CD14-positive monocyte (primary cell): Measurements from ENCODE around the gene PLEKHN1. TPM values are rescaled to one million over a fixed set of nuclear protein-coding genes. Genes with fewer than 3 reads are reported as not detected.
A peak's percentile ranks its signal among the peaks of the same experiment; 100 is the strongest.

Source experiments
- DNase-seq, 3 donors: peaks; one replicate each; pipeline ENCODE4 v3.0.0-alpha.2; 2011 to 2022
- H2AFZ ChIP-seq: 2 replicates; pipeline ENCODE4 v1.6.0; 2012; ENCODE audit warnings: mild to moderate bottlenecking, low read depth, low read length, inconsistent platforms; ENCODE audit not compliant: insufficient read depth, poor library complexity, severe bottlenecking
- H3K27ac ChIP-seq, 2 donors: 1 replicate in 1 of 2; 2 replicates in 1 of 2; pipeline ENCODE4 v1.5.1; 2012 to 2013; ENCODE audit warnings: low read length in 2 of 2, control low read depth in 1 of 2, inconsistent platforms in 1 of 2, low read depth in 1 of 2, mild to moderate bottlenecking in 1 of 2
- H3K27me3 ChIP-seq, 2 donors: one replicate each; pipeline versions ENCODE4 v1.6.0 to v1.6.1; 2011 to 2013; ENCODE audit warnings: low read length in 2 of 2; ENCODE audit not compliant: control insufficient read depth in 2 of 2, insufficient read depth in 2 of 2
- H3K36me3 ChIP-seq, 2 donors: replicated peaks in 1 of 2; 1 replicate in 1 of 2; 2 replicates in 1 of 2; pipeline versions ENCODE4 v1.5.1 to v1.6.1; 2012 to 2013; ENCODE audit warnings: low read length in 2 of 2, control low read depth in 1 of 2, inconsistent platforms in 1 of 2, mild to moderate bottlenecking in 1 of 2; ENCODE audit not compliant: insufficient read depth in 2 of 2, control insufficient read depth in 1 of 2
- H3K4me1 ChIP-seq, 2 donors: 1 replicate in 1 of 2; 2 replicates in 1 of 2; pipeline versions ENCODE4 v1.5.1 to v1.6.1; 2012 to 2013; ENCODE audit warnings: low read length in 2 of 2, control low read depth in 1 of 2, inconsistent platforms in 1 of 2, mild to moderate bottlenecking in 1 of 2, moderate library complexity in 1 of 2; ENCODE audit not compliant: insufficient read depth in 2 of 2, control insufficient read depth in 1 of 2
- H3K4me2 ChIP-seq: replicated peaks from 2 replicates; pipeline ENCODE3; 2012; ENCODE audit warnings: low read length, moderate library complexity, mild to moderate bottlenecking; ENCODE audit not compliant: poor library complexity, severe bottlenecking; ENCODE audit errors: extremely low read depth
- H3K4me3 ChIP-seq, 3 experiments: fragments of 200-600 bp in 1 of 3; sonication (generic) in 1 of 3; replicated peaks in 1 of 3; 1 replicate in 2 of 3; 2 replicates in 1 of 3; pipeline ENCODE4 v1.5.1; 2011 to 2013; ENCODE audit warnings: low read length in 3 of 3, mild to moderate bottlenecking in 3 of 3, control low read depth in 2 of 3, low read depth in 2 of 3, inconsistent platforms in 1 of 3, moderate library complexity in 1 of 3
- H3K79me2 ChIP-seq: 2 replicates; pipeline ENCODE4 v1.6.0; 2012; ENCODE audit warnings: mild to moderate bottlenecking, control low read depth, inconsistent platforms, low read length, moderate library complexity; ENCODE audit not compliant: insufficient read depth
- H3K9ac ChIP-seq: 2 replicates; pipeline ENCODE4 v1.6.0; 2017; ENCODE audit warnings: low read length, mild to moderate bottlenecking; ENCODE audit not compliant: insufficient read depth, poor library complexity, severe bottlenecking
- H3K9me3 ChIP-seq, 2 donors: replicated peaks in 1 of 2; 1 replicate in 1 of 2; 2 replicates in 1 of 2; pipeline versions ENCODE4 v1.5.1 to v1.6.1; 2012 to 2013; ENCODE audit warnings: low read length in 2 of 2, control low read depth in 1 of 2; ENCODE audit not compliant: control insufficient read depth in 1 of 2, insufficient read depth in 1 of 2
- H4K20me1 ChIP-seq: 2 replicates; pipeline ENCODE4 v1.6.0; 2012; ENCODE audit warnings: mild to moderate bottlenecking, low read length, control low read depth, moderate library complexity; ENCODE audit not compliant: insufficient read depth
- H3K27ac Mint-ChIP-seq, 7 donors: one replicate each; pipeline ENCODE4 v1.8.0; 2020; ENCODE audit warnings: mild to moderate bottlenecking in 7 of 7, mixed read lengths in 7 of 7, moderate library complexity in 6 of 7, inconsistent platforms in 2 of 7
- H3K27me3 Mint-ChIP-seq, 3 donors: one replicate each; pipeline ENCODE4 v1.8.0; 2021 to 2022; ENCODE audit warnings: low read depth in 3 of 3, mild to moderate bottlenecking in 3 of 3, mixed read lengths in 3 of 3, moderate library complexity in 3 of 3, inconsistent platforms in 1 of 3
- H3K36me3 Mint-ChIP-seq, 2 donors: one replicate each; pipeline ENCODE4 v1.8.0; 2020; ENCODE audit warnings: mixed read lengths in 2 of 2, inconsistent platforms in 1 of 2, mild to moderate bottlenecking in 1 of 2
- H3K4me1 Mint-ChIP-seq: one replicate; pipeline ENCODE4 v1.8.0; 2020; ENCODE audit warnings: mild to moderate bottlenecking, mixed read lengths
- H3K4me3 Mint-ChIP-seq, 2 donors: one replicate each; pipeline ENCODE4 v1.8.0; 2020; ENCODE audit warnings: mild to moderate bottlenecking in 2 of 2, mixed read lengths in 2 of 2, moderate library complexity in 1 of 2
- H3K9me3 Mint-ChIP-seq, 7 donors: one replicate each; pipeline ENCODE4 v1.8.0; 2020 to 2022; ENCODE audit warnings: mixed read lengths in 7 of 7, mild to moderate bottlenecking in 6 of 7, moderate library complexity in 6 of 7, inconsistent platforms in 2 of 7
- CTCF ChIP-seq: fragments of 200-600 bp; IDR thresholded peaks from one replicate; pipeline ENCODE4 v1.8.0; 2022; ENCODE audit warnings: antibody characterized with exemption, mild to moderate bottlenecking
- WGBS: methylation state at CpG from one replicate; pipeline ENCODE4 v1.1.5; 2013; ENCODE audit warnings: missing lambda C conversion rate; ENCODE audit not compliant: insufficient coverage; 5-methylcytosine and 5-hydroxymethylcytosine counted together
- intact Hi-C, 2 donors: fragments of 100-400 bp; cut with micrococcal nuclease; formaldehyde crosslinking; loops; one replicate each; pipeline versions ENCODE4 v1.15.0 to v1.15.1; 2023
- polyA plus RNA-seq, 3 donors: library from polyadenylated mRNA; depleted of rRNA in 1 of 3; unstranded in 2 of 3; stranded (reverse) in 1 of 3; fragments of 300-500 nt in 2 of 3; fragments of >200 nt in 1 of 3; fragmentation: Illumina TruSeq in 2 of 3; gene quantifications; 1 replicate in 2 of 3; 2 replicates in 1 of 3; pipeline ENCODE4 v1.2.3, GENCODE V29; 2012 to 2021

Gene PLEKHN1
- polyA plus RNA-seq, 3 donors, result 0.21 to 1.5 (median 0.62) TPM

- peaks cover 0 to 6% (median 0%) of the 10 kb centered on the region in 7 donors for H3K9me3 Mint-ChIP-seq
- Histone ChIP-seq H3K79me2 (no peaks in the 10 kb centered on the region), H2AFZ (no peak overlapping the region), H3K4me2 (no peak overlapping the region), H3K9ac (no peak overlapping the region), H4K20me1 (no peaks in the 10 kb centered on the region), H3K27ac (no peak overlapping the region), H3K27me3 (peaks cover 7 to 41% of the 10 kb centered on the region in 2 donors), H3K36me3 (no peaks in the 10 kb centered on the region), H3K4me1 (peaks cover 11 to 21% of the 10 kb centered on the region in 2 donors), H3K4me3 (no peak overlapping the region), H3K9me3 (no peaks in the 10 kb centered on the region)
- no peak for TF ChIP-seq CTCF
- intact Hi-C loops, result loop anchor here in 1 of 2 donors (5.0 kb wide), 1 partner anchor 35 kb away; no protein-coding TSS in a partner anchor
- H3K4me1 Mint-ChIP-seq, result peaks cover 6% of the 10 kb centered on the region
- H3K27me3 Mint-ChIP-seq, result peaks cover 29 to 51% (median 36%) of the 10 kb centered on the region in 3 donors
- no peak for DNase-seq
- no peaks in the 10 kb centered on the region for H3K36me3 Mint-ChIP-seq
- WGBS, result 61% methylated on average over 23 of the region's 27 CpGs
- H3K27ac Mint-ChIP-seq, result peak overlapping the region in 1 of 7 donors; percentile 64
- peak overlapping the region; percentile 43 to 67 for H3K4me3 Mint-ChIP-seq
Observed at GRCh38 chr1:1022302-1023009, 56.2 kb downstream of the PLEKHN1 start.

GRCh38 chr1:1023700-1024099 is 57.4 kb downstream of the PLEKHN1 start:
- Mint-ChIP-seq H3K27ac (no peak overlapping the region), H3K27me3 (peaks cover 29 to 51% (median 33%) of the 10 kb centered on the region in 3 donors), H3K4me1 (peaks cover 6% of the 10 kb centered on the region), H3K36me3 (no peaks in the 10 kb centered on the region), H3K9me3 (peaks cover 0 to 6% (median 0%) of the 10 kb centered on the region in 7 donors), H3K4me3 (no peak overlapping the region)
- H3K9me3 ChIP-seq, result no peaks in the 10 kb centered on the region
- WGBS, result 79% methylated on average over 13 of the region's 13 CpGs
- intact Hi-C loops, result loop anchor here in 1 of 2 donors (5.0 kb wide), 1 partner anchor 34 kb away; no protein-coding TSS in a partner anchor
- H3K9ac ChIP-seq, result no peak overlapping the region
- DNase-seq, result no peak
- peaks cover 11 to 21% of the 10 kb centered on the region in 2 donors for H3K4me1 ChIP-seq
- no peak overlapping the region for H3K27ac ChIP-seq
- no peak overlapping the region for H3K4me2 ChIP-seq
- H3K27me3 ChIP-seq, result peaks cover 7 to 41% of the 10 kb centered on the region in 2 donors
- TF ChIP-seq CTCF, result no peak
- H2AFZ ChIP-seq, result no peak overlapping the region
- H3K4me3 ChIP-seq, result no peak overlapping the region
- H3K36me3 ChIP-seq, result no peaks in the 10 kb centered on the region
- no peaks in the 10 kb centered on the region for H4K20me1 ChIP-seq
- no peaks in the 10 kb centered on the region for H3K79me2 ChIP-seq
